Prostate gland (tissue), 2 donors: Measurements from ENCODE around the gene EGLN3.

Experiments used
- CTCF ChIP-seq, 4 experiments: fragments of 200-600 bp in 2 of 4; fragments of 450-650 bp in 2 of 4; sonication (generic) in 2 of 4; IDR thresholded peaks; 1 replicate in 3 of 4; 2 replicates in 1 of 4; pipeline ENCODE4 v1.5.1; 2016 to 2019; ENCODE audit warnings: antibody characterized with exemption in 4 of 4, mild to moderate bottlenecking in 2 of 4, moderate library complexity in 2 of 4
- POLR2A ChIP-seq: fragments of 450-650 bp; IDR thresholded peaks from one replicate; pipeline ENCODE4 v1.6.1; 2016; ENCODE audit warnings: antibody characterized with exemption, mild to moderate bottlenecking
- POLR2AphosphoS5 ChIP-seq: sonication (generic); formaldehyde crosslinking; IDR thresholded peaks from one replicate; pipeline ENCODE4 v1.6.1; 2017; ENCODE audit warnings: antibody characterized with exemption

GRCh38 chr14:33934043-33934750 is 16.7 kb downstream of the EGLN3 start:
- TF ChIP-seq CTCF (IDR thresholded peaks at IDR 0.05) (no peak), POLR2A (no peak), POLR2AphosphoS5 (no peak)
